ENCODE measurements around the gene BEND6. TPM values are rescaled to one million over a fixed set of nuclear protein-coding genes. Genes with fewer than 3 reads are reported as not detected.

The BEND6 gene
- total and polyA plus RNA-seq, 2 of the 8 experiments (the other 6 are each of a cell fraction or from before 2014, with no cell fraction given): 0.71 to 2.1 TPM

DNA sequence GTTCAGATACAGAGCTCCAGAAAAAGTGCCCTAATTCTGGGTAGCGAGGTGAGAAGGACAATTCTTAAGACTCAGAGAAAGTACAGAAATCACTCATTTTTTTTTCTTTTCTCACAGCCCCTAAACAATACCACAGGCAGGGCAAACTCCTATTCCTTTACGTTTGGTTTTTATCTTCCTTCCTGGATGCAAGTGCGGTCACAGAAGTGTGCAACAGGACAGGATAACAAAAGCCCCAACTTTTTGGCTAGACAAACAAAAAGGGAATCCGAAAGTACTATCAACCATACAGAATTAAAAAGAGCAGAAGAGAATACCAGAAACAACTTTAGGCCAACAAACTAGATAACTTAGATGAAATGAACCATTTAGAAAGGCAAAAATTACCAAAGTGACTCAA, 18.4 kb upstream of the BEND6 start:
- no peak for TF ChIP-seq SRF (IDR thresholded peaks at IDR 0.05; ENCODE audit: low read depth, low read length)
- TF ChIP-seq, protein P1, sequence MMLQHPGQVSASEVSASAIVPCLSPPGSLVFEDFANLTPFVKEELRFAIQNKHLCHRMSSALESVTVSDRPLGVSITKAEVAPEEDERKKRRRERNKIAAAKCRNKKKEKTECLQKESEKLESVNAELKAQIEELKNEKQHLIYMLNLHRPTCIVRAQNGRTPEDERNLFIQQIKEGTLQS (IDR thresholded peaks at IDR 0.05; ENCODE audit: insufficient read depth, low read depth, low read length): no peak
- TF ChIP-seq HDAC6 (IDR thresholded peaks at IDR 0.05; ENCODE audit: low read depth, low read length): no peak
- Histone ChIP-seq H3K4me2 (ENCODE audit: insufficient read depth in 1 of 2, low read depth in 2 of 2, low read length in 2 of 2) (no peak overlapping the region), H2AFZ (ENCODE audit: low read length) (no peak overlapping the region), H3K4me1 (replicated peaks in 1 of 4; ENCODE audit: control insufficient read depth in 3 of 4, insufficient read depth in 4 of 4, low read length in 3 of 4) (no peaks in the 10 kb centered on the region), H3K14ac (ENCODE audit: insufficient read length) (no peak overlapping the region), H2AK5ac (ENCODE audit: low read depth, low read length) (no peak overlapping the region), H4K91ac (replicated peaks; ENCODE audit: insufficient read length, low read length) (no peak overlapping the region), H3K27ac (ENCODE audit: low read depth, low read length) (no peak overlapping the region), H3K4ac (replicated peaks; ENCODE audit: insufficient read length, low read depth, low read length) (no peak overlapping the region), H2BK15ac (ENCODE audit: low read length) (no peak overlapping the region), H3K23ac (ENCODE audit: insufficient read length) (no peak overlapping the region), H2BK120ac (replicated peaks; ENCODE audit: low read depth, low read length) (no peak overlapping the region), H2BK12ac (ENCODE audit: low read depth, low read length) (no peak overlapping the region), H3K18ac (ENCODE audit: extremely low read depth, low read length) (no peak overlapping the region), H4K8ac (ENCODE audit: extremely low read depth, insufficient read depth, low read length) (no peak overlapping the region), H3K4me3 (ENCODE audit: extremely low read depth in 1 of 4, insufficient read depth in 2 of 4, low read depth in 3 of 4, low read length in 4 of 4) (no peak overlapping the region), H3K79me2 (ENCODE audit: control insufficient read depth in 1 of 2, insufficient read depth in 2 of 2, low read length in 2 of 2) (no peaks in the 10 kb centered on the region), H3K9ac (replicated peaks in 1 of 4; ENCODE audit: extremely low read depth in 1 of 4, low read depth in 3 of 4, low read length in 3 of 4) (no peak overlapping the region), H3K27me3 (replicated peaks in 1 of 4; ENCODE audit: control insufficient read depth in 3 of 4, extremely low read depth in 1 of 4, insufficient read depth in 3 of 4, low read length in 3 of 4) (no peaks in the 10 kb centered on the region), H3K23me2 (ENCODE audit: low read depth, low read length) (no peaks in the 10 kb centered on the region), H3K56ac (replicated peaks; ENCODE audit: insufficient read length, low read depth, low read length) (no peak overlapping the region), H4K5ac (ENCODE audit: insufficient read length, low read depth, low read length) (no peak overlapping the region), H3K9me3 (ENCODE audit: insufficient read depth in 2 of 2, low read depth in 1 of 2, low read length in 1 of 2) (no peaks in the 10 kb centered on the region), H3K79me1 (ENCODE audit: low read depth, low read length) (no peaks in the 10 kb centered on the region), H4K20me1 (replicated peaks in 1 of 2; ENCODE audit: control insufficient read depth in 1 of 2, insufficient read depth in 2 of 2, low read length in 2 of 2) (no peaks in the 10 kb centered on the region), H2BK5ac (ENCODE audit: low read depth, low read length) (no peak overlapping the region), H3K36me3 (ENCODE audit: control insufficient read depth in 2 of 4, insufficient read depth in 4 of 4, low read length in 3 of 4) (no peaks in the 10 kb centered on the region), H2BK20ac (ENCODE audit: low read length) (no peak overlapping the region)
- WGBS, 2 experiments (ENCODE audit: extremely low coverage in 1 of 2, insufficient coverage in 1 of 2, insufficient read length in 1 of 2, insufficient replicate concordance in 2 of 2, low coverage in 1 of 2, low lambda C conversion rate in 2 of 2, missing lambda C conversion rate in 1 of 2): 86% methylated on average over 4 of the region's 4 CpGs; no CpG with 5 or more reads in 1 of the 2 experiments
- FAIRE-seq: no peak
- POLR2A ChIA-PET (ENCODE audit: partially characterized antibody): no interaction called here
- CTCF ChIA-PET (ENCODE audit: partially characterized antibody): interaction anchor here (1.2 to 9.2 kb wide), 3 partner anchors 9 to 60 kb away, joined by 4 to 66 read pairs (median 22); no protein-coding TSS in a partner anchor
- no peak for DNase-seq (ENCODE audit: low read depth in 1 of 2, low spot score in 2 of 2)
